GM21515 (cell line): ENCODE results near the gene BORCS5.
"Not testable (repeated sequence)": the region's sequence is repeated elsewhere in the genome, so short reads cannot be mapped to it uniquely, and the experiment has no call there.

Experiments used
- ATAC-seq: cut with Tn5 transposase; IDR thresholded peaks from one replicate; pipeline ENCODE4 v1.9.1; 2021; ENCODE audit not compliant: unreplicated experiment

Gene BORCS5

DNA sequence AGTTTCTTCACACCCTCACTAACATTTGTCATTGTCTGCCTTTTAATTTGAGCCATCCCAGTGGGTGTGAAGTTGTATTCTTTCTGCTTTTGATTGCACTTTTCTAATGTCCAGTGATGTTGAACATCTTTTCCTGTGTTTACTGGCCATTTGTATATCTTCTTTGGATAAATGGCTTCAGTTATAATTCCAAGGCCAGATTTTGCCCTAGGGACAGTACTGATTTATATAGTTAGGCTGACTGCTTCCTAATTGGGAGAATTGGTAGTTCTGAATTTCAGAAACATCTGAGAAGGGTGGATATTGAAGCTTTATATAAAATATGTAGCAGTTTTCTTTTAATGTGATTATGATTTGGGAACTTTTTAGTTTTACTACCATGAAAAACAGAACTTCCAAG is 97.4 kb downstream of the BORCS5 start:
- no peak for ATAC-seq

DNA sequence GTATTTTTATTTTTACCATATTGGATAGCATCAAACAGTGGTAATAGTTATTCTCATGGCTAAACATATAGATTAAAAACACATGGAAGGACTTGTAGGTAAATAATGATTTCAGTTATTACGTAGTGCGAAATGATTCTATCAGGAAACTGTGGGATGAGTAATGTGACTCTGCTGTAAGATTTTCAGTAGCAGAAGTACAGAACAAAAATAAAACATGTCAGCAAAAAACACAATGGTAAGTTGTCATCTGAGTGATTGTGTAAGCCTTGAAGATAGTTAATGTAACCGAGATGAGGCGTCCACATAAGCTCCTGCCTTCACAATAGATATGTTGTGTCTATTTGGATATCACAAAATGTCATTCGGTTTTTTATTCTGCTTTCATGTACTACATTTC is 99.8 kb downstream of the BORCS5 start:
- no peak for ATAC-seq

DNA sequence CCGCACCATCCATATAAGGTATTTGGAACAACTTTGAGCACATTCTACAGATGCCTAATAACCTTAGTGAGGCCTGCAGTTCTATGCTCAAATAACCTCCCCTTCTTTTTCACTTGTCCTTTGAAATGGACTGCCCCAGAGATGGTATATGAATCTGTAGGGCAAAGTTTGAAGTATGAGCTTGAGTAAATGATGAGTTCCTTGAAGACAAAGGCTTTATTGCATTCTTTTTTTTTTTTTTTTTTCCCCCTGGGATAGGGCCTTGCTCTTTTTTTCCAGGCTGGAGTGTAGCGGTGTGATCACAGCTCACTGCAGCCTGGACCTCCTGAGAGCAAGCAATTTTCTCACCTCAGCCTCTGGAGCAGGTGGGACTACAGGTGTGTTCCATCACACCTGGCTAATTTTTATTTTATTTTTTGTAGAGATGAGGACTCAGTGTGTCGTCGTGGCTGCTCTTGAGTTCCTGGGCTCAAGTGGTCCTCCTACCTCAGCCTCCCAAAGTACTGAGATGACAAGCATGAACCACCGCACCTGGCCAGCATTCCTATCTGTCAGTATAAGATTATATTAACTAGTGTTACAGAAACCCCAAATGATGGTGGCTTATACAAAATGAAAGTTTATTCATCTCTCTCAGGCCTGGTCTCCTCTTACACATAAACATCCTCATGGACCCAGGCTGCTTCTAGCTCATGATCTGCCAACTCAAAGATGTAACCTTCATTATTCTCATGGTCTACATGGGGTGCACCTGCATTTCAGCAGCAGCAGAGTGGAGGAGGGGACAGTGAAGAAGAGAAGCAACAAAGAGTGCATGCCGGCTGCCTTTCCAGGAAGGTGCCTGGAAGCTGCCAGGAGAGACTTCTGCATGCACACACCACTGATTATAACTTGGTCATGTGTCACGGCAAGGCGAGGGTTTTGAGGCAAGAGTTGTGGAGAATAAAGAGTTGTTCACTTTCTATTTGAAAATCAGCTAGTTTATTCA is 104.4 kb downstream of the BORCS5 start:
- no peak for ATAC-seq

GRCh38 chr12:12461923-12462315 is 105.0 kb downstream of the BORCS5 start:
- no peak for ATAC-seq

DNA sequence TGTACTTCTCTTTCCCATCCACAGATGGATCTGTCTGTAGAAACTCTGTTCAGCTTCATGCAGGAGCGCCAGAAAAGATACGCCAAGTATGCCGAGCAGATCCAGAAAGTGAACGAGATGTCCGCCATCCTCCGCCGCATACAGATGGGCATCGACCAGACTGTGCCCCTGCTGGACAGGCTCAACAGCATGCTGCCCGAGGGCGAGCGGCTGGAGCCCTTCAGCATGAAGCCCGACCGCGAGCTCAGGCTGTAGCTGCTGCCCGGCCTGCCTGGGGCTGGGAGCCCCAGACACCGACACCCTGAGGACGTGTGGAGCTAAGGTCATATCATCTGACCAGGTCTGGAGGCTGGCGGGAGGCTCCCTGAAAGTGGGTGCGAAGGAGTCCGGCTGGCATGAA is 108.6 kb downstream of the BORCS5 start:
- no peak for ATAC-seq

DNA sequence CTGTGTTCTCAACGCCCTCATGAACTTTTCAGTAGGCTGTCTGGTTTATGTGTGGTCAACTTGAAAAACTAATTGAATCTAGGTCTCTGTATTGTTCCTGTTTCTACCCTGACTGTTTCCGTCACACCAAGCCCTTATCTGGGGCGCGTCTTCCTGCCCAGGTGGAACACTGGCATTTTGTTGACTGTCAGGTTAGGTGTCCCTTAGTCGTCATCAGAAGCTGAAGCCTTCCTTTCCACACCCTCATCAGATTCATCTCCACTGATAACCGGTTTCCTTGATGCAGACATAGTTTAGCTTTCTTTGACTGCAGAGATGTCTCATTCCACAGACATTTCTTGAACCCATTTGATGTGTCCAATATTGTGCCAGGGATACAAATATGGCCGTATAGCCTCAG is 109.3 kb downstream of the BORCS5 start:
- no peak for ATAC-seq

GRCh38 chr12:12467264-12467663 is 110.4 kb downstream of the BORCS5 start:
- no peak for ATAC-seq

DNA sequence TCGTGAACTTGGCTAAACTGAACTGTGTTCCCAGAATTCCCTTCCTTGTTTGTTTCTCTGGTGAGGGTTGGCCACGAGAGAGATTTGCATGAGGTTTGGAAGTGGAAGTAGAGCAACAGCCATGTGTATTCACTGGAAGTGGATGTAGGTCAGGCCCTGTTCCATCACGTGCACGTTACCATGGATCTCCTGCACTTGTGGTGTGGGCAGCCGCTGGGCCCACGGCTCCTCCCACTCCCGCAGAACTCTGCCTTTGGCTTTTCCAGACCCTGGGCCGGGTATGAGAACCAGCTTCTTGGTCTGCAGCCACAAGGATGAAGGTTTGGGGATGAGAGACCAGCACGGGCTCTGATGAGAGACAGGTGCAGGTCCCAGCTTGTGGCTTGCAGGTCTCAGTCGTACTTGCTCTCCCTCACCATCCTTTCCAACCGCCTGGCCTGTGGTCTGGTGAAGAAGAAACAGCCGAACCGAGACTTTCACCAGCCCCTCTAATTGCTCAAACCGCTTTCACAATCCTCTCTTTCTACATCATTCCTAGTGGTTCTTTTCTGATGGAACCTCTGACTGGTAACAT is 110.9 kb downstream of the BORCS5 start:
- no peak for ATAC-seq

DNA sequence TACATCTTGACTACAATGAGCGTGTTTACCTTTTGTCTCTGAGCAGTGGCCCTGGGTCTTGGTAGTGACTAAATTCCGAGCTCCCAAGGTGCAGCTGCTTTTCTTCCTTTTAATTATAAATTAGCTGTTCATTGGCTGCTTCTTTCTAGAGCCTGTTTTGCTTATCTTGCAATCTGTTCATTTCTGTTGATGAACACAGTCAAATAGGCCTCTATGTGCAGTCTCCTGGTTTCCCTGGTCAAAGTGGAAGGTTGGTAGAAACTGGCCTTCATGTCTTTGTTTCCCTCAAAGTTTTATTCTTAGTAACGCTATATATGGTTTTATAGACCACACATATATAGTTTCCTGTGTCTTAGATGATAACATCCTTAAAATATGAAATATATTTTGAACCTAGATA is 111.7 kb downstream of the BORCS5 start:
- no peak for ATAC-seq

- ATAC-seq, result no peak
Measured at GRCh38 chr12:12469386-12469785, 112.5 kb downstream of the BORCS5 start.

DNA sequence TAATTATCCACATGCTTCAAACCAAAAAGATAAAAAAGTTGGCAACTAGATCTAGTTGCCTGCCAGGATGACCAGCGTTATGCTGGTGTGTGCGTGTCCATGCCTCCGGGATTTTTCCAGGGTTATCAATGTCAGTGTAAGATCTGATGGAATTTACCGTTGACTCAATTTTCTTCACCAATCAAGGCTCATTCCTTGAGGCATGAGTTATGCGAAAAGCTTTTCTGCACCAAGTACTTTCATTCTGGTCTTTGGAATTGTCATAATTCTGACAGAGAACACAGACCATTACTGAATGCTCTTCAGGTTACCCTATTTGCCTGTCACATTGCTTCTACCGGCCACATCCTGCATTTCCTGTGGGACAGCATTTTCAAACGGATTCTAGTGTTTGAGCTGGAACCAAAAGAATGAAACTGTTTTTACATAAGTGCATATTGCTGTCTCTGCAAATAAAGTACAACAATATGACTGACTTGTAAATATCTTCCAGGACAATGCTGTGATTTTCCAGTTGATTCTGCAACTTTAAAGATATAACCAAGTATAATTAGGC is 114.0 kb downstream of the BORCS5 start:
- ATAC-seq, result no peak

- ATAC-seq, result not testable (repeated sequence)
Measured at GRCh38 chr12:12471982-12472961, 115.4 kb downstream of the BORCS5 start.

DNA sequence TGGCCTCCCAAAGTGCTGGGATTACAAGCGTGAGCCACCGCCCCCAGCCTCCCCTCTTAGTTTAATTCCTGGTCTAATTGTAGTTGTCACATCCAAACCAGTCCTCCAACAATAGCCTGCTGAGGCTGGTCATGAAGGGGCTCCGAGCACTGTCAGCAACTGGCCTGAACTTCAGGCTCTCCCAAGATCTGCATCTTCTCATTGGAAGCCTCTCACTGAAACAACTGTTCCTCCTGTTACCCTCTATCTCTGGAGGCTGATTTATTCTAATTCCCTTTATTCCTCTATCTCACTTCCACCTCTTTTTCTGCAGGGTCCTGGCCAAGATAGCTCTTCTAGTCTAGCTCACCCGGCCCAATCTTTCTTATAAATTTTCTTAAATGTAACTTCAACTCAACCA is 116.3 kb downstream of the BORCS5 start:
- ATAC-seq, result no peak

GRCh38 chr12:12474471-12474928 is 117.6 kb downstream of the BORCS5 start:
- peak; percentile 29 for ATAC-seq

DNA sequence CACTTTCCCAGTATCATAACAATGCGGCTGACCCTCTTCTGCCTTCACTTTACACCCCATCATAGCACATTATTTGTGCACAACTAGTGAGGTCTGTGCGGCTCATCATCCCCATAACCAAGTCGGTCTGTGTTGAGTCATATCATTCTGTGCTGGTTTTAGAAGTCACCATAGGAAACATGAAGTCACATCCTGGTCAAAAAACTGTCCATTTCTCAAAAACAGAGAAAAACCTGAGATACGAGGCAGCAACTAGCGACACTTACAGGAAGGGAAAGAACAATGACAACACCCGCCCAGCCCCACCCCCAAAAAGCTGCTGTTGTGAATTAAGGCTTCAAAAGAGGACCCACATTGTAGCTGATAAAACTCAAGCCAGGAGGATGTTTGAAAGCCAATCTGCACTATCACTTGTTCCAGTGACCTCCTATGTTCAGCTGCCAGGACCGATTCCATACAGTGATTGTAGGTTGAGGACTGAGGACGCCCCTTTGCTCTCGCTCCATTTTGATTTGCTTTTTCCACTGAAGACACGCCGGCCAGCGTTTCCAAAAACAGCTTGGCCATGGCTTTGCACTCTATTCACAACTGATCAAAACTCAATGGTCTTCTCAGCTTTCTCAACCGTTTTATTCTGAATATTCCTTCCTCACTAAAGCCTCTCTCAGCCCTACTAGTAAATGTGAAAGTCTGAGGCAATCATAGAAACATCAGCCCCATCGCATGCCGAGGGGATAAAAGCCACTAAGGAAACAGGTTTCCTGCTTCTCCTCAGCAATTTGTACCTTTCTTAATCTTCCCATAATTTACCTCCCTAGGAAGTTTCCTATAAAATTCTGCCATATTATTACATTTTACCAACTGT is 118.3 kb downstream of the BORCS5 start:
- ATAC-seq, result peak; percentile 87

GRCh38 chr12:12476857-12477531 is 120.1 kb downstream of the BORCS5 start:
- ATAC-seq, result no peak

- no peak for ATAC-seq
Measured at GRCh38 chr12:12477532-12477890, 120.6 kb downstream of the BORCS5 start.

- no peak for ATAC-seq
Measured at GRCh38 chr12:12480074-12480473, 123.2 kb downstream of the BORCS5 start.

DNA sequence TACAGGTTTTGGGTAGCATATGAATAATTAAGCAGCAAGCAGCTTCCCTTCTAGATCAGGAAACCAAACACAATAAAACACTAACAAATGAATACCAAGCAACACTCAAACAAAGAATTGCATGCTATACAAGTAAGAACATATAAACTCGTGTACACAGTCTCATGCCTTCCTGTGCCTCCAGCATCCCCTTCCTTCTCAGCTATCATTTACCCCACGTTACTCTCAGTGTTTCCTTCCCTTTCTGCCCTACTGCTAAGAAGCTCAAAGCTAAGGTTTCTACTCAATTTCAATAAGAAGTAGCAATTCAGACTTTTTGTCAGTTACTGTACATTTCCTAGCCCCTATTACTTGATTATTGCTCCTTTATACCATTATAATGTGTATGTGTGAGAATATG is 124.8 kb downstream of the BORCS5 start:
- no peak for ATAC-seq
